AG04450 (cell line): ENCODE data around the gene NOS3. TPM values are rescaled to one million over a fixed set of nuclear protein-coding genes. Genes with fewer than 3 reads are reported as not detected.

ENCODE experiments used
- CTCF ChIA-PET: fragments of 300-600, 350-600 bp; formaldehyde crosslinking; extraction: SDS; loops from one replicate; lab custom pipeline; 2022; ENCODE audit warnings: antibody characterized with exemption, inconsistent platforms; lab: Charles Lee
- POLR2A ChIA-PET: fragments of 350-600 bp; formaldehyde crosslinking; extraction: SDS; loops from one replicate; lab custom pipeline; 2021; ENCODE audit warnings: antibody characterized with exemption, inconsistent platforms; lab: Yijun Ruan, JAX
- DNase-seq: peaks from one replicate; pipeline ENCODE4 v3.0.0-alpha.2; 2011; ENCODE audit warnings: low read depth, low spot score
- H3K27ac ChIP-seq: one replicate; pipeline ENCODE4 v1.5.1; 2012; ENCODE audit warnings: low read depth, low read length, control low read depth
- H3K27me3 ChIP-seq: one replicate; pipeline ENCODE4 v1.6.0; 2012; ENCODE audit warnings: low read length; ENCODE audit not compliant: control insufficient read depth, insufficient read depth
- H3K4me3 ChIP-seq: 2 replicates; pipeline ENCODE4 v1.5.1; 2011; ENCODE audit warnings: mild to moderate bottlenecking, low read depth, low read length, control low read depth
- H3K9me3 ChIP-seq: 2 replicates; pipeline ENCODE4 v1.5.1; 2012; ENCODE audit warnings: low read length; ENCODE audit not compliant: control insufficient read depth, insufficient read depth
- polyA plus RNA-seq: library from polyadenylated mRNA; depleted of rRNA; stranded (reverse); fragments of >200 nt; gene quantifications from 2 replicates; pipeline ENCODE4 v1.2.3, GENCODE V29; 2011
- TF ChIP-seq, protein P1 (sequence below): IDR thresholded peaks from 2 replicates; pipeline ENCODE4 v1.5.1; 2011; ENCODE audit warnings: low read depth, low read length, control low read depth, inconsistent platforms

The NOS3 gene
- polyA plus RNA-seq, 1 experiment: 0.60 TPM

DNA sequence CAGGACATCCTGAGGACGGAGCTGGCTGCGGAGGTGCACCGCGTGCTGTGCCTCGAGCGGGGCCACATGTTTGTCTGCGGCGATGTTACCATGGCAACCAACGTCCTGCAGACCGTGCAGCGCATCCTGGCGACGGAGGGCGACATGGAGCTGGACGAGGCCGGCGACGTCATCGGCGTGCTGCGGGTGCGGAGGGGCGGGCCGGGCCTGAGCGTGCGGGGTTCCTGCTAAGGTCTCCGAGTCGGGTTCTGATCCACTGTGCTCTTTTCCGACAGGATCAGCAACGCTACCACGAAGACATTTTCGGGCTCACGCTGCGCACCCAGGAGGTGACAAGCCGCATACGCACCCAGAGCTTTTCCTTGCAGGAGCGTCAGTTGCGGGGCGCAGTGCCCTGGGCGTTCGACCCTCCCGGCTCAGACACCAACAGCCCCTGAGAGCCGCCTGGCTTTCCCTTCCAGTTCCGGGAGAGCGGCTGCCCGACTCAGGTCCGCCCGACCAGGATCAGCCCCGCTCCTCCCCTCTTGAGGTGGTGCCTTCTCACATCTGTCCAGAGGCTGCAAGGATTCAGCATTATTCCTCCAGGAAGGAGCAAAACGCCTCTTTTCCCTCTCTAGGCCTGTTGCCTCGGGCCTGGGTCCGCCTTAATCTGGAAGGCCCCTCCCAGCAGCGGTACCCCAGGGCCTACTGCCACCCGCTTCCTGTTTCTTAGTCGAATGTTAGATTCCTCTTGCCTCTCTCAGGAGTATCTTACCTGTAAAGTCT lies 23.1 kb downstream of the NOS3 start:
- H3K27me3 ChIP-seq: peaks cover 22% of the 10 kb centered on the region
- ChIA-PET CTCF (interaction anchor here (0.7 to 0.8 kb wide), 3 partner anchors 51 to 234 kb away, joined by 5 to 6 read pairs (median 5); no protein-coding TSS in a partner anchor), POLR2A (interaction anchor here (0.6 to 0.9 kb wide), 2 partner anchors 33 to 45 kb away, joined by 3 read pairs; no protein-coding TSS in a partner anchor)
- no peak overlapping the region for H3K27ac ChIP-seq
- DNase-seq: no peak
- TF ChIP-seq, protein P1, sequence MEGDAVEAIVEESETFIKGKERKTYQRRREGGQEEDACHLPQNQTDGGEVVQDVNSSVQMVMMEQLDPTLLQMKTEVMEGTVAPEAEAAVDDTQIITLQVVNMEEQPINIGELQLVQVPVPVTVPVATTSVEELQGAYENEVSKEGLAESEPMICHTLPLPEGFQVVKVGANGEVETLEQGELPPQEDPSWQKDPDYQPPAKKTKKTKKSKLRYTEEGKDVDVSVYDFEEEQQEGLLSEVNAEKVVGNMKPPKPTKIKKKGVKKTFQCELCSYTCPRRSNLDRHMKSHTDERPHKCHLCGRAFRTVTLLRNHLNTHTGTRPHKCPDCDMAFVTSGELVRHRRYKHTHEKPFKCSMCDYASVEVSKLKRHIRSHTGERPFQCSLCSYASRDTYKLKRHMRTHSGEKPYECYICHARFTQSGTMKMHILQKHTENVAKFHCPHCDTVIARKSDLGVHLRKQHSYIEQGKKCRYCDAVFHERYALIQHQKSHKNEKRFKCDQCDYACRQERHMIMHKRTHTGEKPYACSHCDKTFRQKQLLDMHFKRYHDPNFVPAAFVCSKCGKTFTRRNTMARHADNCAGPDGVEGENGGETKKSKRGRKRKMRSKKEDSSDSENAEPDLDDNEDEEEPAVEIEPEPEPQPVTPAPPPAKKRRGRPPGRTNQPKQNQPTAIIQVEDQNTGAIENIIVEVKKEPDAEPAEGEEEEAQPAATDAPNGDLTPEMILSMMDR: no peak
- H3K9me3 ChIP-seq: peaks cover 5% of the 10 kb centered on the region; the same call in 1 of the 2 replicates
- peak overlapping the region; percentile 25; the same call in 1 of the 2 replicates for H3K4me3 ChIP-seq

DNA sequence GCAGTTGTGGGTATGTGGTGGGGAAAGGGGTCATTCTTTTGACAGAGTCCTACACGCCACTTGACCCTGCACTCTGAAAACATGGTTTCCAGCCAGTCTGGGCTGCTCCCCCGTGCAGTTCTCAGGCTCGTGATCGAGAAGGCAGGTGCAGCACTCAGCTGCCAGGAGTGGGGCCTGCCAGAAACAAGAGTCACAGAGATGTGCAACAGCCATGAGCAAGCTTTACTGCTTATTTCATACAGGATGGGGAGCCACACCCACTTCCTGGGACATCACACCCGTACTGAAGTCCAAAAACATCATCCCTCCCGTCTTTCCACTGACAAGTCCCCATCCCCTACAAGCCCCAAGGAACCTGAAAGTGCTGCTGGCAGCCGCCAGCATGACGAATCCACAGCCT lies 24.1 kb downstream of the NOS3 start:
- no peak for DNase-seq
- H3K27me3 ChIP-seq: peaks cover 32% of the 10 kb centered on the region
- TF ChIP-seq, protein P1: no peak
- ChIA-PET POLR2A (interaction anchor here (0.6 kb wide), 1 partner anchor 1273 kb away, joined by 3 read pairs; no protein-coding TSS in a partner anchor), CTCF (interaction anchor here (1.0 kb wide), 1 partner anchor 93 kb away, joined by 3 read pairs; no protein-coding TSS in a partner anchor)
- peaks cover 4% of the 10 kb centered on the region; the same call in 1 of the 2 replicates for H3K9me3 ChIP-seq
- H3K27ac ChIP-seq: no peak overlapping the region
- no peak overlapping the region for H3K4me3 ChIP-seq

GRCh38 chr7:151015967-151016366 lies 25.1 kb downstream of the NOS3 start:
- Histone ChIP-seq H3K27me3 (peaks cover 41% of the 10 kb centered on the region), H3K9me3 (peaks cover 4% of the 10 kb centered on the region; the same call in 1 of the 2 replicates), H3K27ac (no peak overlapping the region), H3K4me3 (no peak overlapping the region)
- ChIA-PET POLR2A (no interaction called here), CTCF (interaction anchor here (0.6 to 4.0 kb wide), 2 partner anchors 117 to 164 kb away, joined by 3 to 18 read pairs; no protein-coding TSS in a partner anchor)
- DNase-seq: no peak
- TF ChIP-seq, protein P1: no peak

DNA sequence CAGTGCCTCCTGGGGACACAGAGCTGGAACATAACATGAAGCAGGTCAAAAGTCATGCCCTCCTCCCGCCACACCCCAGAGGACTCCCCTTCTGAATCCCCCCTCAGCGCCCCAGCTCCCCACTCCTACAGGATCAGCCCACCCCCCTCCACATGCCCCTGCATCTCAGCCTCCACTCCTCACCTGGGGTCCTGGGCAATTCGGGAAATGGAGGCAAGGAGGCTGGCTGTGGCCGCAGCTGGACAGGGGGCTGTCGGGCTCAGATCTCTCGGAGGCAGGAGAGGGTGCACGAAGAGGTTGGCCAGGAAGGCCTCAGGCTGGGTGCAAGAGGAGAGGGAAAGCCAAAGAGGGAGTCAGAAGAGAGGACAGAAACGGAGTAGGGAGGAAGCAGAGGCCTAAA lies 25.7 kb downstream of the NOS3 start:
- CTCF ChIA-PET: interaction anchor here (0.6 to 4.0 kb wide), 5 partner anchors 13 to 165 kb away, joined by 3 to 32 read pairs (median 5); no protein-coding TSS in a partner anchor
- H3K9me3 ChIP-seq: peaks cover 4% of the 10 kb centered on the region; the same call in 1 of the 2 replicates
- H3K27me3 ChIP-seq: peaks cover 46% of the 10 kb centered on the region
- no peak for DNase-seq
- TF ChIP-seq, protein P1: no peak
- no peak overlapping the region for H3K27ac ChIP-seq
- POLR2A ChIA-PET: no interaction called here
- no peak overlapping the region for H3K4me3 ChIP-seq
